ENCODE data around the gene CAPN8. TPM values are rescaled to one million over a fixed set of nuclear protein-coding genes. Genes with fewer than 3 reads are reported as not detected.

CAPN8 gene
- total RNA-seq, 1 experiment from 2014 or later: 0.54 TPM

- Histone ChIP-seq H3K9me2 (ENCODE audit: insufficient read depth) (no peaks in the 10 kb centered on the region), H3K4me2 (ENCODE audit: low read length) (no peak overlapping the region), H2AFZ (ENCODE audit: low read depth, low read length, poor library complexity, severe bottlenecking) (no peak overlapping the region), H3K36me3 (ENCODE audit: control insufficient read depth in 1 of 2, insufficient read depth in 2 of 2, low read length in 2 of 2) (no peaks in the 10 kb centered on the region), H3K9me3 (ENCODE audit: control insufficient read depth in 1 of 2, insufficient read depth in 1 of 2, low read depth in 1 of 2, low read length in 2 of 2) (no peaks in the 10 kb centered on the region), H3K4me1 (ENCODE audit: control insufficient read depth in 1 of 2, insufficient read depth in 2 of 2, low read length in 2 of 2) (no peaks in the 10 kb centered on the region), H3K27ac (ENCODE audit: low read depth, low read length) (no peak overlapping the region), H3K79me2 (ENCODE audit: insufficient read depth, low read length) (no peaks in the 10 kb centered on the region), H4K20me1 (ENCODE audit: insufficient read depth) (no peaks in the 10 kb centered on the region), H3K27me3 (ENCODE audit: insufficient read depth, low read length) (no peaks in the 10 kb centered on the region), H3K4me3 (replicated peaks in 1 of 2; ENCODE audit: low read depth in 1 of 2, low read length in 2 of 2) (no peak overlapping the region), H3K9ac (ENCODE audit: low read length) (no peak overlapping the region)
- intact Hi-C loops (cut with micrococcal nuclease): no loop called here
- ChIA-PET RAD21 (ENCODE audit: low non-redundant PET in 1 of 2, low total read pairs in 2 of 2, uncharacterized antibody in 2 of 2, unreplicated experiment in 2 of 2) (no interaction called here), CTCF (no interaction called here), POLR2A (no interaction called here)
- BruUV-seq (replicated peaks): no TSS peak
- no peak for ATAC-seq
- no peak for DNase-seq (ENCODE audit: low read depth, low spot score)
- TF ChIP-seq RAD21 (IDR thresholded peaks at IDR 0.05; ENCODE audit: low read depth): no peak
- no peak for TF ChIP-seq ZNF274 (IDR thresholded peaks at IDR 0.05; ENCODE audit: low read depth, low read length)
- no peak for TF ChIP-seq EZH2 (IDR thresholded peaks at IDR 0.05)
- TF ChIP-seq SP1 (IDR thresholded peaks at IDR 0.05; ENCODE audit: low read depth): no peak
- TF ChIP-seq ZFX (IDR thresholded peaks at IDR 0.05): no peak
- TF ChIP-seq JUND (IDR thresholded peaks at IDR 0.05): no peak
- no peak for TF ChIP-seq CTCF (IDR thresholded peaks at IDR 0.05 in 2 of 3, conservative IDR thresholded peaks at IDR 0.05 in 1 of 3; ENCODE audit: borderline replicate concordance in 1 of 3, insufficient read depth in 1 of 3, low read depth in 2 of 3, low read length in 2 of 3)
- TF ChIP-seq ELF1 (IDR thresholded peaks at IDR 0.05; ENCODE audit: borderline replicate concordance, low read depth): no peak
- TF ChIP-seq POLR2AphosphoS5 (IDR thresholded peaks at IDR 0.05; ENCODE audit: low read depth, low read length): no peak
- TF ChIP-seq CBX3 (IDR thresholded peaks at IDR 0.05; ENCODE audit: low read depth): no peak
- TF ChIP-seq POLR2A (IDR thresholded peaks at IDR 0.05; ENCODE audit: borderline replicate concordance, extremely low read depth, insufficient read depth, insufficient read length): no peak
- TF ChIP-seq, protein P1, sequence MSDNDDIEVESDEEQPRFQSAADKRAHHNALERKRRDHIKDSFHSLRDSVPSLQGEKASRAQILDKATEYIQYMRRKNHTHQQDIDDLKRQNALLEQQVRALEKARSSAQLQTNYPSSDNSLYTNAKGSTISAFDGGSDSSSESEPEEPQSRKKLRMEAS (IDR thresholded peaks at IDR 0.05): no peak
- TF ChIP-seq EZH2phosphoT487 (IDR thresholded peaks at IDR 0.05; ENCODE audit: borderline replicate concordance): no peak
- TF ChIP-seq SIN3A (IDR thresholded peaks at IDR 0.05; ENCODE audit: low read depth): no peak
Measured at GRCh38 chr1:223553957-223554356, 111.5 kb downstream of the CAPN8 start.
